Measurements from ENCODE around the gene CEP135. TPM values are rescaled to one million over a fixed set of nuclear protein-coding genes. Genes with fewer than 3 reads are reported as not detected.

CEP135 gene
- total RNA-seq, 1 donor from 2014 or later, result 3.7 TPM

DNA sequence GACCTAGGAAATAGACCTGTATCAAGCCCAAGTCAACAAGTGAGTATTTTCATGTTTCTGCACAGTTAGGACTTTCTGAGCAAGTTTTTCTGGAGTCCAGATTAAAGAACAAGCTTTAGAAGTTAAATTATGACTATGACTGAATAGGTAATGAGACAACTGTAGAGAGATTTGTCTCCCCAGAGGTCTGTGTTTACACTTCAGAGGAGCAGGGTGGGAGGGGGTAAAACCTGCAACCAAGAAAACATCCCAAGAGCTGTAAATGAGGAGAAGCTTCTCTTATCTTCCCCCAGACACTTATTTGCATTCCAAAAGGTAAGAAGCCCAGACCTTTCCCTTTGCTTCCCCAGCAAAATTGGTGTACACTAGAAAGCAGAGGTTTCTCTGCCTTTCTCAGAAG, 22.1 kb upstream of the CEP135 start:
- Histone ChIP-seq H3K27me3 (ENCODE audit: control insufficient read depth, insufficient read depth, low read length) (no peaks in the 10 kb centered on the region), H3K36me3 (ENCODE audit: control insufficient read depth, insufficient read depth, low read length) (no peaks in the 10 kb centered on the region), H3K4me3 (ENCODE audit: low read depth, low read length) (no peak overlapping the region)
- DNase-seq (ENCODE audit: low read depth), result no peak
- TF ChIP-seq, protein P1, sequence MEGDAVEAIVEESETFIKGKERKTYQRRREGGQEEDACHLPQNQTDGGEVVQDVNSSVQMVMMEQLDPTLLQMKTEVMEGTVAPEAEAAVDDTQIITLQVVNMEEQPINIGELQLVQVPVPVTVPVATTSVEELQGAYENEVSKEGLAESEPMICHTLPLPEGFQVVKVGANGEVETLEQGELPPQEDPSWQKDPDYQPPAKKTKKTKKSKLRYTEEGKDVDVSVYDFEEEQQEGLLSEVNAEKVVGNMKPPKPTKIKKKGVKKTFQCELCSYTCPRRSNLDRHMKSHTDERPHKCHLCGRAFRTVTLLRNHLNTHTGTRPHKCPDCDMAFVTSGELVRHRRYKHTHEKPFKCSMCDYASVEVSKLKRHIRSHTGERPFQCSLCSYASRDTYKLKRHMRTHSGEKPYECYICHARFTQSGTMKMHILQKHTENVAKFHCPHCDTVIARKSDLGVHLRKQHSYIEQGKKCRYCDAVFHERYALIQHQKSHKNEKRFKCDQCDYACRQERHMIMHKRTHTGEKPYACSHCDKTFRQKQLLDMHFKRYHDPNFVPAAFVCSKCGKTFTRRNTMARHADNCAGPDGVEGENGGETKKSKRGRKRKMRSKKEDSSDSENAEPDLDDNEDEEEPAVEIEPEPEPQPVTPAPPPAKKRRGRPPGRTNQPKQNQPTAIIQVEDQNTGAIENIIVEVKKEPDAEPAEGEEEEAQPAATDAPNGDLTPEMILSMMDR (IDR thresholded peaks at IDR 0.05; ENCODE audit: insufficient read depth, low read length, severe bottlenecking), result no peak
- no peak for FAIRE-seq

DNA sequence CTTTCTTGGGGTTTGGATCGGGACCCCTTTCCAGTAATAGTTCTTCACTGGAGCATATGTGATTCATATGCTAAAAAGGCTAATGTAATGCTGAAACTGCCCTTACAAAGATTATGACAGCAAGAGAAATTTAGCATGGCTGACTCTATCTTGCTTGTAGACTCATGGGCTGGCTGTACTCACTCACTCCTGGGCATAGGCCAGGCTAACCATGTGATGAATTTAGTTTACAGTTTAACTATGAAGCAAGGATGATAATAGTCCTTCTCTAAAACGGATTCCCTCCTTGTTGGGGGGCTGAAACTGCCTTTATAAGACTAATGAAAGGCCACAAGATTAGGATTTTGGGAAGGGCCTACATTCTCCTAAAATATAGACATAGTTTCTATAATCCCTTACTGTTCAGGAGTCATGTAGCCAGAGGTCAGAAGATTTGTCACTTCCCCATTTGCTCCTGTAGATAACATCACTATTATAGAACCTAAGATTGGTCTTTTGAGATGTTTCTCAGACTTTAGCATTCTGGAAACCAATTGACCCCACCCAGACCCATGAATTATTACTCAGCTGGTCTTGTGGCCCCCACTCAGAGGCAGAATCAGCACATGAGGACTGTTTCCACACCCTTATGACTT, 20.8 kb upstream of the CEP135 start:
- no peak for FAIRE-seq

DNA sequence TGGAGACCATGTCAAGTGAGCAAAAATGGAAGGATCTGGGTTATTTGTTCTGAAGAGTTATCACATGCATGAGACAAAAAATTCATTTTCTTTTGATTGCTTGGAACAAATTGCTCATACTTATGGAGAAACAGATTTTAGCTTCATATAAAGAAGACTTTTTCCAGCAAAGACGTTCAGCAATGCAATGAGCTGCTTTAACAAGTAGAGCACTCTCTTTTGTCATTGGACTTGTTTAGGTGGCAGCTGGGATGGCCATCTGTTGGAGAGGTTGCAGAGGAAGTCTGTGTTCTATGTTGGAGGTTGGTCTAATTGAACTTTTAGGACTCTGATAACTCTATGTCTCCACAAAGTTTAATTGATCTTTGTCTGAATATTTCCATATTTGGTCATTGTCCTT, 19.9 kb upstream of the CEP135 start:
- no peaks in the 10 kb centered on the region for H3K27me3 ChIP-seq (ENCODE audit: control insufficient read depth, insufficient read depth, low read length)
- DNase-seq (ENCODE audit: low read depth), result no peak
- no peak for FAIRE-seq
- H3K4me3 ChIP-seq (ENCODE audit: low read depth, low read length), result no peak overlapping the region
- H3K36me3 ChIP-seq (ENCODE audit: control insufficient read depth, insufficient read depth, low read length), result no peaks in the 10 kb centered on the region
- TF ChIP-seq, protein P1 (IDR thresholded peaks at IDR 0.05; ENCODE audit: insufficient read depth, low read length, severe bottlenecking), result no peak

More for the DNA sequence above, 20.8 kb upstream of the CEP135 start:
- H3K36me3 ChIP-seq (ENCODE audit: control insufficient read depth, insufficient read depth, low read length), result no peaks in the 10 kb centered on the region
- no peak for DNase-seq (ENCODE audit: low read depth)
- H3K27me3 ChIP-seq (ENCODE audit: control insufficient read depth, insufficient read depth, low read length), result no peaks in the 10 kb centered on the region
- H3K4me3 ChIP-seq (ENCODE audit: low read depth, low read length), result no peak overlapping the region
- TF ChIP-seq, protein P1 (IDR thresholded peaks at IDR 0.05; ENCODE audit: insufficient read depth, low read length, severe bottlenecking), result no peak

DNA sequence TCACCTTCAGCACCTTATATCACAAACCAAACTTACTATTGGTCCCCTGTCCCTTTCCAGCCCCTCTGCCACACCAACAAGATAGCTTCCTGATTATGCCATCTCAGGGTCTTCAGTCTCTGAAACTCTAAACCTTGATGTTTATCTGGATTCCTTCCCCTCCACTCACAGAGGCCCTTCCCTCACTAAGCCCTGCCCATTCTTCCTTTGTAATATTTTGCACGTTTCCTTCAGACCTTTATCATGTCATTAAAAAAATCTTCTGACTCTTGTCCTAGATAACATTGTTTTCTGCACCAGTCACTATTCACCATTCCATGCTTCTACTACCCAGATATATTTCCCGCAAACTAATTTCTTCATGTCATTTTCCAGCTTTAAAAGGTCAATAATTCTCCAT, 17.7 kb upstream of the CEP135 start:
- TF ChIP-seq, protein P1 (IDR thresholded peaks at IDR 0.05; ENCODE audit: insufficient read depth, low read length, severe bottlenecking), result no peak
- Histone ChIP-seq H3K27me3 (ENCODE audit: control insufficient read depth, insufficient read depth, low read length) (no peaks in the 10 kb centered on the region), H3K4me3 (ENCODE audit: low read depth, low read length) (no peak overlapping the region), H3K36me3 (ENCODE audit: control insufficient read depth, insufficient read depth, low read length) (no peaks in the 10 kb centered on the region)
- no peak for DNase-seq (ENCODE audit: low read depth)
- FAIRE-seq, result no peak

DNA sequence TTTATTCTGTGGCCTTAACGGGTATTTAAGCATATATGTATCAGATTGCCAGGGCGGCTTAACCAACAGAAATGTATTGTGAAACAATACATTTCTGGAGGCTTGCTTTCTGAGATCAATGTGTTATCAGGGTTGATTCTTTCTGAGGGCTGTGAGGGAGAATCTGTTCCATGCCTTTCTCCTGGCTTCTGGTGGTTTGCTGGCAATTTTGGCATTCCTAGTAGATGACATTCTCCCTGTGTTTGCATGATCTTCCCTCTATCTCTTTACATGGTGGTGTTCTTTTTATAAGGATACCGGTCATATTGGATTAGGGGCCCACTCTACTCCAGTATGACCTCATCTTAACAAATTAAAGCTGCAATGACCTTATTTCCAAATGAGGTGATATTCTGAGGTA, 16.9 kb upstream of the CEP135 start:
- TF ChIP-seq, protein P1 (IDR thresholded peaks at IDR 0.05; ENCODE audit: insufficient read depth, low read length, severe bottlenecking), result no peak
- FAIRE-seq (no peak), DNase-seq (ENCODE audit: low read depth) (no peak)
- Histone ChIP-seq H3K4me3 (ENCODE audit: low read depth, low read length) (no peak overlapping the region), H3K36me3 (ENCODE audit: control insufficient read depth, insufficient read depth, low read length) (no peaks in the 10 kb centered on the region), H3K27me3 (ENCODE audit: control insufficient read depth, insufficient read depth, low read length) (no peaks in the 10 kb centered on the region)

DNA sequence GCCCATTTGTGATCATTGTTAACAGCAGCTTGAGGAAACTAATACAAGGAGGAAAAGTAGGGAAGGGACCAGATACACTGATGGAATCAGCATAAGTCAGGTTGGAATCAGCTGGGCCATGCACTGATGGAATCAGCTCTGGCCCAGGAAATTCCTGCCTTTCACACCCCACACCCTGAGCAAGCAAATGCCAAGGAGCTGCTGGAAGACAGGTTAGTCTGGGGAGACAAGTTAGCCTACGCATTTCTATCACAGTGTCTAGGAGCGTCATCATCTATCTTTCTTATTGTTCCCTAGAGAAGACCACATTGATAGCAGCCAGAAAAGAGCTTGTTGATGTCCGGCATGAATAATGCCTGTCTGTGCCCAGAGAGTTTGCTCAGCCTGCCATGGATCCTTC, 16.2 kb upstream of the CEP135 start:
- DNase-seq (ENCODE audit: low read depth), result no peak
- TF ChIP-seq, protein P1 (IDR thresholded peaks at IDR 0.05; ENCODE audit: insufficient read depth, low read length, severe bottlenecking), result no peak
- no peaks in the 10 kb centered on the region for H3K27me3 ChIP-seq (ENCODE audit: control insufficient read depth, insufficient read depth, low read length)
- H3K4me3 ChIP-seq (ENCODE audit: low read depth, low read length), result no peak overlapping the region
- no peak for FAIRE-seq
- no peaks in the 10 kb centered on the region for H3K36me3 ChIP-seq (ENCODE audit: control insufficient read depth, insufficient read depth, low read length)

Measured in bronchial epithelial cell (primary cell).